Coronary artery (tissue), 2 donors: ENCODE results near the gene OR12D1.

Experiments used
- DNase-seq: peaks from one replicate; pipeline ENCODE4 v3.0.0-alpha.2; 2017; ENCODE audit warnings: low spot score
- H3K27ac ChIP-seq, 2 donors: fragments of 200-600 bp; sonication (generic); one replicate each; pipeline ENCODE4 v1.5.1; 2016 to 2019
- H3K4me3 ChIP-seq: fragments of 200-600 bp; sonication (generic); 2 replicates; pipeline ENCODE4 v1.5.1; 2016; ENCODE audit warnings: mild to moderate bottlenecking, moderate library complexity
- TF ChIP-seq, protein P1 (sequence below): fragments of 200-600 bp; sonication (generic); IDR thresholded peaks from one replicate; pipeline ENCODE4 v1.5.1; 2019; ENCODE audit warnings: antibody characterized with exemption

Gene OR12D1

DNA sequence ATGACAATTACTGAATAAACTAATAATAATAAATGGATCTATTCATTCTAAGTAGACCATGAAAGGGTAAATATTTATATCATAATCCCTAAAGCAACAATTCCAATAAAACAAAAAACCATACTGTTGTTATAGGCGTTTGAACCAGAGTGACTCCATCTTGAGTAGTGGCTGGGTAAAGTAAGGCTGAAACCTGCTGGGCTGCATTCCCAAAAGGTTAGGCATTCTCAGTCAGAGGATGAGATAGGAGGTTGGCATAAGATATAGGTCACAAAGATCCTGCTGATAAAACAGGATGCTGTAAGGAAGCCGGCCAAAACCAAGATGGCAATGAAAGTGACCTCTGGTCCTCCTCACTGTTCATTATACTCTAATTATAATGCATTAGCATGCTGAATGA lies 50.6 kb downstream of the OR12D1 start:
- no peak for DNase-seq
- H3K4me3 ChIP-seq = no peak overlapping the region
- H3K27ac ChIP-seq = no peak overlapping the region
- TF ChIP-seq, protein P1, sequence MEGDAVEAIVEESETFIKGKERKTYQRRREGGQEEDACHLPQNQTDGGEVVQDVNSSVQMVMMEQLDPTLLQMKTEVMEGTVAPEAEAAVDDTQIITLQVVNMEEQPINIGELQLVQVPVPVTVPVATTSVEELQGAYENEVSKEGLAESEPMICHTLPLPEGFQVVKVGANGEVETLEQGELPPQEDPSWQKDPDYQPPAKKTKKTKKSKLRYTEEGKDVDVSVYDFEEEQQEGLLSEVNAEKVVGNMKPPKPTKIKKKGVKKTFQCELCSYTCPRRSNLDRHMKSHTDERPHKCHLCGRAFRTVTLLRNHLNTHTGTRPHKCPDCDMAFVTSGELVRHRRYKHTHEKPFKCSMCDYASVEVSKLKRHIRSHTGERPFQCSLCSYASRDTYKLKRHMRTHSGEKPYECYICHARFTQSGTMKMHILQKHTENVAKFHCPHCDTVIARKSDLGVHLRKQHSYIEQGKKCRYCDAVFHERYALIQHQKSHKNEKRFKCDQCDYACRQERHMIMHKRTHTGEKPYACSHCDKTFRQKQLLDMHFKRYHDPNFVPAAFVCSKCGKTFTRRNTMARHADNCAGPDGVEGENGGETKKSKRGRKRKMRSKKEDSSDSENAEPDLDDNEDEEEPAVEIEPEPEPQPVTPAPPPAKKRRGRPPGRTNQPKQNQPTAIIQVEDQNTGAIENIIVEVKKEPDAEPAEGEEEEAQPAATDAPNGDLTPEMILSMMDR = no peak

DNA sequence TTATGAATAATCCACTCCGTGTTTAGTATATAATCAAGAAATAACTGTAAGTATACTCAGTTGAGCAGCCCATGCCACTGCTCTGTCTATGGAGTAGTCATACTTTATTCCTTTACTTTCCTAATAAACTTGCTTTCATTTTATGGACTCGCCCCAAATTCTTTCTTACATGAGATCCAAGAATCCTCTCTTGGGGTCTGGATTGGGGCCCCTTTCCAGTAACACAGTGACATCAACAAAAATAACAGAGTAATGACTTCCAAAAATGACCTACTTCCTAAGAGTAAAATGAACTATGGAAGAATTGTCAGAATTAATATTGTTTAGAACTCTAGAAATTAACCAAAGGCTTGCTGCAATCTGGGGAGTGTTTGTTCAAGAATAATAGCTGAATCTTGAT lies 51.1 kb downstream of the OR12D1 start:
- Histone ChIP-seq H3K4me3 (no peak overlapping the region), H3K27ac (no peak overlapping the region)
- no peak for DNase-seq
- TF ChIP-seq, protein P1 = no peak

DNA sequence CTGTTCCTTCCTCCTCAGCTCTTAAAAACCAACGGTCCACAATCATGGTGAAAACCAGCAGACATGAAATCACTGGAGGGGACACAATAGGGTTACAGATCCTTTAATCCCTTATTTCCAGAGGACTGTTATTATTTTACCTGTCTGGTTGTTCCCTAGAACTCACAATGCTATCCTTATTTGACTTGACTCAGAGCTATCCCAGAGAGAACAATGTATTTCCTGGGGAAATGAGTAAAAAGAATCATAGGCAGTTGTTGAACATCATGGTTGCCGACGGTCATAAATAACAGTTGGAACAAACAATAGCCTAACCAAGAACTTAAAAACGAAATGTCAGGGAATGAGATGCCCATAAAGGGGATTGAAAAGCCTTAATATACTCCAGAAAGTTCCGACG lies 51.5 kb downstream of the OR12D1 start:
- no peak overlapping the region for H3K4me3 ChIP-seq
- TF ChIP-seq, protein P1 = no peak
- no peak for DNase-seq
- no peak overlapping the region for H3K27ac ChIP-seq
